NB4 (cell line): ENCODE results near the gene STX18.

ENCODE experiments used
- DNase-seq: peaks from one replicate; pipeline ENCODE4 v3.0.0; 2010; ENCODE audit warnings: low read depth
- H3K4me3 ChIP-seq: one replicate; pipeline ENCODE4 v1.5.1; 2011; ENCODE audit warnings: mild to moderate bottlenecking, low read depth, low read length, moderate library complexity
- MYC ChIP-seq: IDR thresholded peaks from 2 replicates; pipeline ENCODE4 v1.6.1; 2011; ENCODE audit warnings: low read depth, low read length
- POLR2A ChIP-seq: IDR thresholded peaks from 2 replicates; pipeline ENCODE4 v1.6.1; 2011; ENCODE audit warnings: mild to moderate bottlenecking; ENCODE audit not compliant: insufficient read length; ENCODE audit errors: extremely low read depth
- TF ChIP-seq, protein P1 (sequence below): IDR thresholded peaks from 2 replicates; pipeline ENCODE4 v1.6.1; 2011; ENCODE audit warnings: low read depth, low read length
- TF ChIP-seq, protein P2 (sequence below): IDR thresholded peaks from one replicate; pipeline ENCODE4 v1.5.1; 2012; ENCODE audit warnings: low read depth, low read length

The STX18 gene

DNA sequence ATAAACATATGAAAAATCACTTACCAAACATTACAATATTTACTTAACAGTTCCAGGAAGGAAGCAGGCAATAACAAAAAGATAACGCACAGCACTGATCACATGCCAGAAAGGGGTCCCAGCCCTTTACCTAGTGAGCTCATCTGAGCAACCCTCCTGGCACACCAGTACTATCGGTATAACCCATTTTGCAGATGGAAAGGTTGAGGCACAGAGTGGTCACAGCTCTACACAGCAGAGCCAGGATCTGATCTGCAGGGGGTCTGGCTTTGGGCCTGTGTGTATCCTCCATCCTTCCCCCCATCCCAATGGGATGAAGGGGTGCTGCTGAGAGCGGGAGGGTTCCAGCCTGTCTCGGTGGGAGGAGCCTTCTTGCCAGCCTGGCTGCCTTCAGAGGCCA, 150.0 kb downstream of the STX18 start:
- no peak overlapping the region for H3K4me3 ChIP-seq
- TF ChIP-seq, protein P1, sequence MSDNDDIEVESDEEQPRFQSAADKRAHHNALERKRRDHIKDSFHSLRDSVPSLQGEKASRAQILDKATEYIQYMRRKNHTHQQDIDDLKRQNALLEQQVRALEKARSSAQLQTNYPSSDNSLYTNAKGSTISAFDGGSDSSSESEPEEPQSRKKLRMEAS, result no peak
- TF ChIP-seq, protein P2, sequence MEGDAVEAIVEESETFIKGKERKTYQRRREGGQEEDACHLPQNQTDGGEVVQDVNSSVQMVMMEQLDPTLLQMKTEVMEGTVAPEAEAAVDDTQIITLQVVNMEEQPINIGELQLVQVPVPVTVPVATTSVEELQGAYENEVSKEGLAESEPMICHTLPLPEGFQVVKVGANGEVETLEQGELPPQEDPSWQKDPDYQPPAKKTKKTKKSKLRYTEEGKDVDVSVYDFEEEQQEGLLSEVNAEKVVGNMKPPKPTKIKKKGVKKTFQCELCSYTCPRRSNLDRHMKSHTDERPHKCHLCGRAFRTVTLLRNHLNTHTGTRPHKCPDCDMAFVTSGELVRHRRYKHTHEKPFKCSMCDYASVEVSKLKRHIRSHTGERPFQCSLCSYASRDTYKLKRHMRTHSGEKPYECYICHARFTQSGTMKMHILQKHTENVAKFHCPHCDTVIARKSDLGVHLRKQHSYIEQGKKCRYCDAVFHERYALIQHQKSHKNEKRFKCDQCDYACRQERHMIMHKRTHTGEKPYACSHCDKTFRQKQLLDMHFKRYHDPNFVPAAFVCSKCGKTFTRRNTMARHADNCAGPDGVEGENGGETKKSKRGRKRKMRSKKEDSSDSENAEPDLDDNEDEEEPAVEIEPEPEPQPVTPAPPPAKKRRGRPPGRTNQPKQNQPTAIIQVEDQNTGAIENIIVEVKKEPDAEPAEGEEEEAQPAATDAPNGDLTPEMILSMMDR, result no peak
- no peak for TF ChIP-seq MYC
- TF ChIP-seq POLR2A, result no peak
- no peak for DNase-seq

DNA sequence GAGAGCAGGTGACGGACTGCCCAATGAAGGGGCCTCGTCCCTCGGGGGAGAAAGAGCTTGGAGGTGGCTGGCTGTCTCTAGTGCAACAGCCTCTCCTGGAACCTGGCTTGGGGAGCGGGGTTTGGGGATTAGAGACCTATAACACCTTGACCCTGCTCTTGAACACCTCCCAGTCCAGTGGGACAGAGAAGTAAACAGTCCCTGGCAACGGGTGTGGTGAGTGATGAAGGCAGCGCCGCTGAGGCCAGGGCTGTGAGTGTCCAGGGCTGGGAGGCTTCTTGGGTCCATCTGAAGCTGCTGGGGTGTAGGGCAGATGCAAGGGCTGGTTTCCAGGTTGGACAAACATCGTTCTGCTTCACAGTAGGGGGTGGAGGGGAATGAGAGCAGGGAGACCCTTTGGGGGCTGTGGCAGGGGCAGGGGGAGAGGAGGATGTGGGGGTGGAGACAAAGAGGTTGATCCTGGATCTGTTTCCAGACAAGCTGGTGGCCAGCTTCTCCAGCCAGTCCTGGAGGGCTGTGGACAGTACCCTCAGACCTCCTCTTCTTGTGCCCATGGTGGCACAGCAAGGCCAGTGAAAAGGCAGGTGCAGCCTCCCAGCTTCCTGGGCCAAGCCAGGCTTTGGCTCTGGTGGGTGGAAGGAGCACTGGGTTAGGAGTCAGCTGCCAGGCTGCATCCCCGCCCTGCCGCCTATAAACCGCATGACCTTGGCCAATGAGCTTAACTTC, 151.2 kb downstream of the STX18 start:
- no peak for DNase-seq
- TF ChIP-seq, protein P1, result no peak
- TF ChIP-seq MYC, result no peak
- TF ChIP-seq, protein P2, result no peak
- no peak for TF ChIP-seq POLR2A
- H3K4me3 ChIP-seq, result no peak overlapping the region

DNA sequence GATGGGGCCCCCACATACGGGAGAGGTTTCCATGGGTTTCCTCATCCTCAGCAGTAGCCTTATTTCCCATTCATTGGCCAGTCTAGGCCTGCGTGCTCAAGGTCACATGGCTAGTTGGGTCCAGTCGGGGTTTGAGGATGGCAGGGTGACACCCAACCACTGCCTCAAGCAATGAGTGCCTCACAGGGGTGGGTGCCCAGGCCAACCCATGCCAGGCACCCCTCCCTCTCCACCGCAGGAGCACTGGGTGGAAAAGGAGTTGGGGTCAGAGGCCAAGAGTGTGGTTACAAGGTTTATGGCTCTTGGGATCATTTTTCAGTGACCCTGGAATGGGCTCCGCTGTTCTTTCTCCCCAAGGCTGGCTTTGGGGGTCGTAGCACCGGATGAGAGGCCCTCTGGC, 151.8 kb downstream of the STX18 start:
- no peak for TF ChIP-seq MYC
- TF ChIP-seq, protein P2, result no peak
- TF ChIP-seq, protein P1, result no peak
- no peak for TF ChIP-seq POLR2A

DNA sequence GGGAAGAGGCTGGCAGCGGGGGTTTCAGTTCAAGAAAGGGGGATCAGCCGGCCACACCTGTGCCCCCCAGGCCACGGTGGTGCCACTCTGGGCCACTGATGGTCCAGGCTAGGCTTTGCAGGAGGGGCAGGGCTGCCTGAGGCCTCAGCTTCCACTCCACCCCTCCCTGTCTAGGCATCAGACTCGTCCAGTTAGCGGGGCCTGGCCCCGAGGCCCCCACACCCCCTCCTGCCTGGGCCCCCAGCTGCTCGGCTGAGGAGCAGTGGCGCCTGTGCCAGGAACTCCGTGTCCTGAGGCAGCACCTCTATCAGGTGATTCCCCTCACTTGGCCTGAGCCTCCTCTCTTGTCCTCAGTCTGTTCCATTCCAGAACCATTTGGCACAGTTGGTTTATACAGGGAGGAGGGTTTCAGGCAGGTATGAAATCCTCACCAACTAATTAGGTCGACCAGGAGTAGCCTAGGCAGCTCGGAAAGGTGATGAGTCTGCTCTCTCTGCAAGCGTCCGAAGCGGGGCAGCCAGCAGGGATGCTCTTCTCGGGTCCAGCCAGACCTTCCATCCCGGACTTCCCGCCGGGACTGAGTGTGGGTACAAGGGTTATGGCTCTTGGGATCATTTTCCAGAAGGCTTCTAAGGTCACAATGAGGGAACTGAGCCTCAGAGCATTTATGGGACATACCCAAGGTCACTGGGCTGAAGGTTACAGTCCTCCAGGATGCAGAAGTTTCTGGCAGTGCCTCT, 152.8 kb downstream of the STX18 start:
- no peak overlapping the region for H3K4me3 ChIP-seq
- TF ChIP-seq, protein P1, result no peak
- TF ChIP-seq MYC (no peak), POLR2A (no peak)
- TF ChIP-seq, protein P2, result no peak
- no peak for DNase-seq

More for the DNA sequence above, 151.8 kb downstream of the STX18 start:
- no peak for DNase-seq
- H3K4me3 ChIP-seq, result no peak overlapping the region

DNA sequence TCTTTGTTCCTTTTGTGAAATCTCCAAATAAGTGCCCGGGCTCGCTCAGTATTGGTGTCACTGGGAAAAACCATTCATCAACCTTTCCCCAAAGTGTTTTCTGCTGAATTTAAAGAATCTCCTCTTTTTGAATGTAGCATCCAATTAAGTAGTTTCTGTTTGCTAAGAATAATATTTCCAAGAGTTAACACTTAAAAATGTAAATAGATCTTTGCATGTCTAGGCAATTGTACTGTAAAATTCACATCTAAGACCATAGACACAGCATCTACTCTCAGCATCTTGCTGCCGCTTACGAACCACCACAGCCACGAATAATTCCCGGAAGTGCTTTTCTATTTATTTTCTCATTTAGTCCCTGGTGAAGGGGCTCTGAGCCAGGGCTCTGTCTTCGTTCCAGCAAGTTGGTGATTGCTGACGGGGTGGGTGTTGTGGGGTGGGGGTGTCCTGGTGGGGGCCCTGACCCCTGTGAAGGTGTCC, 153.5 kb downstream of the STX18 start:
- no peak for DNase-seq
- TF ChIP-seq, protein P1, result no peak
- TF ChIP-seq MYC (no peak), POLR2A (no peak)
- TF ChIP-seq, protein P2, result no peak
- no peak overlapping the region for H3K4me3 ChIP-seq
